HG03565 (cell line): ENCODE measurements around the gene NAP1L4.
"Not testable (repeated sequence)": the region's sequence is repeated elsewhere in the genome, so short reads cannot be mapped to it uniquely, and the experiment has no call there.

Experiments
- ATAC-seq: cut with Tn5 transposase; IDR thresholded peaks from one replicate; pipeline ENCODE4 v1.9.1; 2021; ENCODE audit warnings: mild to moderate bottlenecking, moderate library complexity; ENCODE audit not compliant: unreplicated experiment

NAP1L4 gene

GRCh38 chr11:2938458-2939418 is 53.4 kb downstream of the NAP1L4 start:
- not testable (repeated sequence) for ATAC-seq

- ATAC-seq = not testable (repeated sequence)
Observed at GRCh38 chr11:2937641-2938457, 54.3 kb downstream of the NAP1L4 start.

GRCh38 chr11:2934611-2935239 is 57.4 kb downstream of the NAP1L4 start:
- no peak for ATAC-seq

- ATAC-seq = no peak
Observed at GRCh38 chr11:2934021-2934550, 58.0 kb downstream of the NAP1L4 start.

- no peak for ATAC-seq
Observed at GRCh38 chr11:2933375-2934020, 58.6 kb downstream of the NAP1L4 start.

- no peak for ATAC-seq
Observed at GRCh38 chr11:2932850-2933251, 59.3 kb downstream of the NAP1L4 start.

GRCh38 chr11:2931771-2932738 is 60.1 kb downstream of the NAP1L4 start:
- ATAC-seq = no peak

- no peak for ATAC-seq
Observed at GRCh38 chr11:2931420-2931746, 60.7 kb downstream of the NAP1L4 start.

GRCh38 chr11:2930704-2931419 is 61.3 kb downstream of the NAP1L4 start:
- ATAC-seq = no peak

- ATAC-seq = no peak
Observed at GRCh38 chr11:2929950-2930703, 62.0 kb downstream of the NAP1L4 start.

- no peak for ATAC-seq
Observed at GRCh38 chr11:2929531-2929949, 62.6 kb downstream of the NAP1L4 start.

- no peak for ATAC-seq
Observed at GRCh38 chr11:2928605-2929530, 63.3 kb downstream of the NAP1L4 start, which contains the start of gene PHLDA2. Gene PHLDA2 (minus strand): TSS chr11:2929420. CDS start chr11:2929364, 56 bp downstream.

- no peak for ATAC-seq
Observed at GRCh38 chr11:2927851-2928604, 64.1 kb downstream of the NAP1L4 start.

GRCh38 chr11:2927121-2927800 is 64.9 kb downstream of the NAP1L4 start:
- no peak for ATAC-seq

- no peak for ATAC-seq
Observed at GRCh38 chr11:2926611-2927051, 65.5 kb downstream of the NAP1L4 start.
